PC-3 (cell line): ENCODE measurements around the gene IFITM2. TPM values are rescaled to one million over a fixed set of nuclear protein-coding genes. Genes with fewer than 3 reads are reported as not detected.
"Not testable (repeated sequence)": the region's sequence is repeated elsewhere in the genome, so short reads cannot be mapped to it uniquely, and the experiment has no call there.

Experiments
- ATAC-seq: fragments of 200-7000 bp; cut with Tn5 transposase; 2 replicates; pipeline ENCODE4 v1.9.1; 2020; ENCODE audit warnings: mild to moderate bottlenecking, moderate library complexity
- BruUV-seq: library from RNA; stranded (reverse); fragments of 400-500 nt; replicated peaks from 2 replicates; lab custom pipeline; 2021; lab: Mats Ljungman, UMichigan
- CTCF ChIA-PET: fragments of 300-600 bp; sonication (Branson Sonifier 250); formaldehyde crosslinking; loops from one replicate; lab custom pipeline; 2022; ENCODE audit warnings: antibody characterized with exemption; lab: Charles Lee
- POLR2A ChIA-PET: fragments of 300-600 bp; sonication (Branson Sonifier 250); formaldehyde crosslinking; loops from one replicate; lab custom pipeline; 2022; ENCODE audit warnings: antibody characterized with exemption; ENCODE audit not compliant: unreplicated experiment; lab: Charles Lee
- DNase-seq: peaks from one replicate; pipeline ENCODE4 v3.0.0-alpha.2; 2015
- H2AFZ ChIP-seq: fragments of 300-600 bp; sonication (generic); 2 replicates; pipeline ENCODE4 v1.6.0; 2016; ENCODE audit warnings: antibody characterized with exemption, low read length
- H3F3A ChIP-seq: fragments of 300-600 bp; sonication (generic); one replicate; pipeline ENCODE4 v1.6.0; 2017; ENCODE audit warnings: antibody characterized with exemption, low read length, control low read depth, mild to moderate bottlenecking; ENCODE audit not compliant: unreplicated experiment
- H3K27ac ChIP-seq: fragments of 300-600 bp; sonication (generic); 2 replicates; pipeline ENCODE4 v1.5.1; 2016; ENCODE audit warnings: mild to moderate bottlenecking, low read length
- H3K27me3 ChIP-seq: fragments of 300-600 bp; sonication (generic); 2 replicates; pipeline ENCODE4 v1.6.1; 2016; ENCODE audit warnings: low read length, mixed read lengths
- H3K36me3 ChIP-seq: fragments of 300-600 bp; sonication (generic); 2 replicates; pipeline ENCODE4 v1.6.1; 2016; ENCODE audit warnings: low read depth, mixed run types, low read length, mixed read lengths
- H3K4me1 ChIP-seq: fragments of 300-600 bp; sonication (generic); 2 replicates; pipeline ENCODE4 v1.5.1; 2016; ENCODE audit warnings: low read length; ENCODE audit not compliant: insufficient read depth
- H3K4me2 ChIP-seq: fragments of 300-600 bp; sonication (generic); 2 replicates; pipeline ENCODE4 v1.6.0; 2016; ENCODE audit warnings: low read length
- H3K4me3 ChIP-seq: fragments of 300-600 bp; sonication (generic); 2 replicates; pipeline ENCODE4 v1.5.1; 2016; ENCODE audit warnings: mild to moderate bottlenecking, low read length, mixed read lengths
- H3K79me2 ChIP-seq: fragments of 300-600 bp; sonication (generic); 2 replicates; pipeline ENCODE4 v1.6.1; 2017; ENCODE audit warnings: low read length, mixed read lengths
- H3K9ac ChIP-seq: fragments of 300-600 bp; sonication (generic); 2 replicates; pipeline ENCODE4 v1.6.0; 2016; ENCODE audit warnings: mild to moderate bottlenecking, low read length
- H3K9me2 ChIP-seq: fragments of 300-600 bp; sonication (generic); replicated peaks from 2 replicates; pipeline ENCODE4 v1.6.1; 2016; ENCODE audit warnings: mixed run types, low read length, mixed read lengths
- H3K9me3 ChIP-seq: fragments of 300-600 bp; sonication (generic); 2 replicates; pipeline ENCODE4 v1.6.1; 2016; ENCODE audit warnings: low read length, mixed read lengths
- H4K20me1 ChIP-seq: fragments of 300-600 bp; sonication (generic); 2 replicates; pipeline ENCODE4 v1.6.1; 2016; ENCODE audit warnings: low read length, mixed read lengths
- EZH2 ChIP-seq: fragments of 300-600 bp; sonication (generic); IDR thresholded peaks from one replicate; pipeline ENCODE4 v1.6.1; 2017; ENCODE audit warnings: antibody characterized with exemption, mild to moderate bottlenecking, low read length; ENCODE audit not compliant: unreplicated experiment
- EZH2phosphoT487 ChIP-seq: fragments of 300-600 bp; sonication (generic); IDR thresholded peaks from 2 replicates; pipeline ENCODE4 v1.6.1; 2018; ENCODE audit warnings: mild to moderate bottlenecking, antibody characterized with exemption, low read length, borderline replicate concordance
- intact Hi-C: fragments of 100-400 bp; cut with micrococcal nuclease; formaldehyde crosslinking; loops from 2 replicates; pipeline ENCODE4 v1.9.0; 2023
- total RNA-seq: library from RNA; depleted of rRNA; stranded (reverse); fragments of >200 nt; gene quantifications from 2 replicates; pipeline ENCODE4 v1.2.3, GENCODE V29; 2014
- TF ChIP-seq, protein P1 (sequence below): fragments of 300-600 bp; sonication (generic); conservative IDR thresholded peaks from 2 replicates; pipeline ENCODE4 v1.5.1; 2017; ENCODE audit warnings: antibody characterized with exemption, low read depth, mild to moderate bottlenecking, low read length

Gene IFITM2
- total RNA-seq, 1 experiment from 2014 or later = 49.0 TPM

DNA sequence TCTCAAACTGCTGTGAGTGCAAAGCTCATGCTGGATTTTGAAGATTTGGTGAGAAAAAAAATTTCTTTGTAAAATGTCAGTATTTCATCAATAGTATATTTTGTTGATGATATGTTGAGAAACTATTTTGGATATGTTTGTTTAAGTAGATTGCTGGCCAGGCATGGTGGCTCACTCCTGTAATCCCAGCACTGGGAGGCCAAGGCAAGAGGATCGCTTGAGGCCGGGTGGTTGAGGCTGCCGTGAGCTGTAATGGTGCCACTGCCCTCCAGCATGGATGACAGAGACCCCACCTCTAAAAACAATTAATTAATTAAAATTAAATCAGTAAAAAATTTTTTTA lies 19.9 kb downstream of the IFITM2 start:
- POLR2A ChIA-PET = no interaction called here
- CTCF ChIA-PET = no interaction called here
- H4K20me1 ChIP-seq = no peaks in the 10 kb centered on the region
- H3F3A ChIP-seq = no peaks in the 10 kb centered on the region
- ATAC-seq = no peak
- intact Hi-C loops = no loop called here
- DNase-seq = no peak
- no peak overlapping the region for H3K4me3 ChIP-seq
- H3K9ac ChIP-seq = no peak overlapping the region
- H2AFZ ChIP-seq = no peak overlapping the region
- TF ChIP-seq EZH2 (no peak), EZH2phosphoT487 (no peak)
- TF ChIP-seq, protein P1, sequence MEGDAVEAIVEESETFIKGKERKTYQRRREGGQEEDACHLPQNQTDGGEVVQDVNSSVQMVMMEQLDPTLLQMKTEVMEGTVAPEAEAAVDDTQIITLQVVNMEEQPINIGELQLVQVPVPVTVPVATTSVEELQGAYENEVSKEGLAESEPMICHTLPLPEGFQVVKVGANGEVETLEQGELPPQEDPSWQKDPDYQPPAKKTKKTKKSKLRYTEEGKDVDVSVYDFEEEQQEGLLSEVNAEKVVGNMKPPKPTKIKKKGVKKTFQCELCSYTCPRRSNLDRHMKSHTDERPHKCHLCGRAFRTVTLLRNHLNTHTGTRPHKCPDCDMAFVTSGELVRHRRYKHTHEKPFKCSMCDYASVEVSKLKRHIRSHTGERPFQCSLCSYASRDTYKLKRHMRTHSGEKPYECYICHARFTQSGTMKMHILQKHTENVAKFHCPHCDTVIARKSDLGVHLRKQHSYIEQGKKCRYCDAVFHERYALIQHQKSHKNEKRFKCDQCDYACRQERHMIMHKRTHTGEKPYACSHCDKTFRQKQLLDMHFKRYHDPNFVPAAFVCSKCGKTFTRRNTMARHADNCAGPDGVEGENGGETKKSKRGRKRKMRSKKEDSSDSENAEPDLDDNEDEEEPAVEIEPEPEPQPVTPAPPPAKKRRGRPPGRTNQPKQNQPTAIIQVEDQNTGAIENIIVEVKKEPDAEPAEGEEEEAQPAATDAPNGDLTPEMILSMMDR = no peak
- H3K9me2 ChIP-seq = no peaks in the 10 kb centered on the region
- no peaks in the 10 kb centered on the region for H3K9me3 ChIP-seq
- BruUV-seq = no TSS peak
- no peaks in the 10 kb centered on the region for H3K79me2 ChIP-seq
- no peaks in the 10 kb centered on the region for H3K36me3 ChIP-seq
- H3K4me2 ChIP-seq = no peak overlapping the region
- H3K27ac ChIP-seq = no peak overlapping the region
- H3K4me1 ChIP-seq = no peaks in the 10 kb centered on the region
- H3K27me3 ChIP-seq = no peaks in the 10 kb centered on the region

DNA sequence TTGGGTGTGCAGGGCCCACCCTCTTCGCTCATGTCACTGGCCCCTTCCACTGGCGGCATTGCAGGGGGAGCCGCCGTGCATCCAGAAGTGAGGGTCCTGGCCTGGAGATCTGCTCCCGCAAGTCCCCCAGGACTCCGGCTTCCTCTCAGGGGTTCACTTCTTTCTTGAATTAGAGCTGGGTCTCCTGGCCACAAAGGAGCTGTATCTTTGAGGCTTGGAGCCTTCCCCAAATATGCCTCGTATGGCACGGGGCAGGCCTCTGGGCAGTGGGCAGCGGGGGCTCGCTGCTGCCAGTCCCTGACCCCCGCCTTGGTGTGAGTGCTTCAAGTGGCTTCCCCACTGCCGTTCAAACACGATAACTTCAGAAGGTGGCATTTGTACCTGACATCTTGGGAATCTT lies 20.4 kb downstream of the IFITM2 start:
- no peaks in the 10 kb centered on the region for H3K27me3 ChIP-seq
- H3K27ac ChIP-seq = no peak overlapping the region
- no peaks in the 10 kb centered on the region for H4K20me1 ChIP-seq
- TF ChIP-seq EZH2phosphoT487 (no peak), EZH2 (no peak)
- TF ChIP-seq, protein P1 = no peak
- no peaks in the 10 kb centered on the region for H3F3A ChIP-seq
- ChIA-PET POLR2A (no interaction called here), CTCF (no interaction called here)
- no peak overlapping the region for H2AFZ ChIP-seq
- no peaks in the 10 kb centered on the region for H3K36me3 ChIP-seq
- intact Hi-C loops = no loop called here
- no peaks in the 10 kb centered on the region for H3K79me2 ChIP-seq
- DNase-seq (no peak), ATAC-seq (no peak)
- no peak overlapping the region for H3K9ac ChIP-seq
- no peak overlapping the region for H3K4me2 ChIP-seq
- no peak overlapping the region for H3K4me3 ChIP-seq
- no peaks in the 10 kb centered on the region for H3K4me1 ChIP-seq
- BruUV-seq = no TSS peak
- no peaks in the 10 kb centered on the region for H3K9me2 ChIP-seq
- H3K9me3 ChIP-seq = no peaks in the 10 kb centered on the region

DNA sequence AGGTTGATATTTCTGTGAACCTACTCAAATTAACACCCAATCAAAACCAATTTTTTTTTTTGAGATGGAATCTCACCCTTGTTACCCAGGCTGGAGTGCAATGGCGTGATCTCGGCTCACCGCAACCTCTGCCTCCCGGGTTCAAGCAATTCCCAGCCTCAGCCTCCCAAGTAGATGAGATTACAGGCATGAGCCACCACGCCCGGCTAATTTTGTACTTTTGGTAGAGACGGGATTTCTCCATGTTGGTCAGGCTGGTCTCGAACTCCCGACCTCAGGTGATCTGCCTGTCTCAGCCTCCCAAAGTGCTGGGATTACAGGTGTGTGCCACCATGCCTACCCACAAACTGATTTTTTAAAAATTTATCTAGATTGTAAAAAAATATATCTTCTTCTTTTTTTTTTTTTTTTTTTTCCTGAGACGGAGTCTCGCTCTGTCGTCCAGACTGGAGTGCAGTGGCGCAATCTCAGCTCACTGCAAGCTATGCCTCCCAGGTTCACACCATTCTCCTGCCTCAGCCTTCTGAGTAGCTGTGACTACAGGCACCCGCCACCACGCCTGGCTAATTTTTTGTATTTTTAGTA lies 21.0 kb downstream of the IFITM2 start:
- intact Hi-C loops, H3K4me1 ChIP-seq, DNase-seq, H3K9me2 ChIP-seq, BruUV-seq, H3K36me3 ChIP-seq, H3K79me2 ChIP-seq, H3F3A ChIP-seq, H3K27me3 ChIP-seq, H3K4me3 ChIP-seq, H4K20me1 ChIP-seq, POLR2A ChIA-PET, H3K4me2 ChIP-seq, ATAC-seq, CTCF ChIA-PET, H3K27ac ChIP-seq, H2AFZ ChIP-seq, H3K9me3 ChIP-seq, H3K9ac ChIP-seq: not testable (repeated sequence)
